GM21360 (cell line): ENCODE measurements around the gene LYL1.

ENCODE experiments used
- ATAC-seq: cut with Tn5 transposase; IDR thresholded peaks from one replicate; pipeline ENCODE4 v1.9.1; 2021; ENCODE audit warnings: mild to moderate bottlenecking, moderate library complexity; ENCODE audit not compliant: unreplicated experiment

LYL1 gene

DNA sequence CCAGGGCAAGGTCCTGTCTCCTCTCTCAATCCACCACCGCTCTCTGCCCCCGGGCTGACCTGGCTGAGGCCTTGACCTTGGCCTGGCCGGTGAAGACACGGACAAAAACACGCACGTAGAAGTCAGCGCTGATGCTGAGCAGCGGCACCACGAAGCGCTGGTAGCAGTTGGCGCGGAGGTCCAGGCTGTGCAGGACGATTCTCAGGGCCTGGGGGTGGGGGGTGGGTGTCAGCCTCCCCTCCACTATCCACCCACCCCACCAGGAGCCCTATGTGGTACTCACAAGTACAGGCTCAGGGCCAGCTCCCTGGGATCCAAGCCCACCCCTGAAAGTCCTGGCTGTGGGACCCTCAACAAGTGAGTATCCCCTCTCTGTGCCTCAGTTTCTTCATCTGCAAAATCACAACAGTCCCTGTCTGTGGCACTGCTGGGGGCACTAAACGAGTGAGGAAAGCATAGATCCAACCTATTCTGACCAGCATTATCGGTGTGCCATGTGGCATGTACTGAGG, 7.5 kb upstream of the LYL1 start:
- no peak for ATAC-seq

- ATAC-seq = no peak
These were observed 6.9 kb upstream of the LYL1 start for GRCh38 chr19:13109361-13110098.

GRCh38 chr19:13104848-13105711, 2.4 kb upstream of the LYL1 start:
- ATAC-seq = no peak

GRCh38 chr19:13104360-13104847, 1.7 kb upstream of the LYL1 start:
- ATAC-seq = peak; percentile 31

DNA sequence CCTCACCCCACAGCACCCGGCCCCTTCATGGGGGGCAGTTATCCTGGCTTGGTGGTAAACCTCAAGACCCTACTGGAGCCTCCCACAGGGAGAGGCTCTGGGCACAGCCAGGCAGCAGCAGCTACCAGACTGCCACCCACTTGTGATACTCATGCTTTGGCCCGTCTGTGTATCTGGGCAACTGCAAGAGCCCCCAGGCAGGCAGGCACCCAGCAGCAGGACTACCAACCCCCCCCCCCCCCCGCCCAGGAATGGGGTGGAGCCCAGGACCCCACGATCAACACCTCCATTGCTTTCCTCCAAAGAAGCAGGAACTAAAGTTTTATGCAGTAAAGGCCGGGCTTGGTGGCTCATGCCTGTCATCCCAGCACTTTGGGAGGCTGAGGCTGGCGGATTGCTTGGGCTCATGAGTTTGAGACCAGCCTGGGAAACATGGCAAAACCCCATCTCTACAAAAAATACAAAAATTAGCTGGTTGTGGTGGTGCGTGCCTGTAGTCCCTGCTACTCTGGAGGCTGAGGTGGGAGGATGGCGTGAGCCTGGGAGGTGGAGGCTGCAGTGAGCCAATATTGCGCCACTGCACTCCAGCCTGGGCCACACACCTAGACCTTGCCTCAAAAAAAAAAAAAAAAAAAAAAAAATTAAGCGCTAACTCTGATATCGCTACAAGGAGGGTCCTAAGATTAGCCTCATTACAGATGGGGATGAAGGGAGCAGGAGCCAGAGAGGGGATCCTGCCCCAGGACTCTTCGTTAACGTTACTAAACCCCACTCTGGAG, 1.1 kb upstream of the LYL1 start:
- no peak for ATAC-seq

DNA sequence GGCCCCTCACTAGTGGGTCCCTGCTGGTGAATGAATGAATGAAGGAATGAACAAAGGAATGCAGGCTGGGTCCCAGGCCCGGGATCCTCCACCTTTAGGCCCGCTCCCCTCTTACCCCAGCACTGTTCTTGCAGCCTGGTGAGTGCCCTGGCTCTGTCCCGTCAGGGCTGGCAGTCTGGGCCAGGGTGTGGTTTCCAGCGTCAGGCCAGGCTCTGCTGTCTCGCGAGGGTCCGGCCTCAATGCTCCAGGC, 317 bp downstream of the LYL1 start:
- ATAC-seq = no peak

DNA sequence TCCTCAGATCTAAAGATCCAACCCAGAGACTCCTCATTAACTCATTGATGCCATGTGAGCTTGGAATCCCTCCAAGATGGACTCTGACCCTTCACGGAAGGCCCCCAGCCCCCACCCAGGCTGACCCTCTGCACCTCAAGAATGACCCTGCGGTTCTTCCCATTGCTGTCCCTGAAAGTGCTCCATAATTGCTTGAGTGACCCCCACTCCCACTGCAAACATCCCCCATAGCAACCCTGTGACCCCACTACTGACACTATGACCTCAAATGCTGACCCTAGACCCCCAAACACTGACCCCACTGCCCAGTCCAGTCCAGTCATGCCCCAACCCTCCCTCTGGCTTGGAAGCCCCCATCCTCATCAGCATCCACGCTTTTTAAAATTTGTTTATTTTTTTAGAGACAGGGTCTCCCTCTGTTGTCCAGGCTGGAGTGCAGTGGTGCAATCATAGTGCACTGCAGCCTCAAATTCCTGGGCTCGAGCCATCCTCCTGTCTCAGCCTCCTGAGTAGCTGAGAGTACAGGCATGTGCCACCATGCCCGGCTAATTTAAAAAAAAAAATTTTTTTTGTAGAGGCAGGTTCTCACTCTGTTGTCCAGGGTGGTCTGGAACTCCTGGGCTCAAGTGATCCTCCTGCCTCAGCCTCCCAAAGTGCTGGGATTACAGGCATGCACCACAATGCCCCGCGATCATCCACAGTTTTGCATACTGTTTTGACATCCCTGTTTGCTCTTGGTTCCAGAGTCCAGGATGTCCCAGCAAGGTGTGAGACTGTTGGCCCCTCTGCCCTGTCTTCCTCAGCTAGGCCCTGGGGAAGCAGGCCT, 855 bp downstream of the LYL1 start:
- no peak for ATAC-seq

DNA sequence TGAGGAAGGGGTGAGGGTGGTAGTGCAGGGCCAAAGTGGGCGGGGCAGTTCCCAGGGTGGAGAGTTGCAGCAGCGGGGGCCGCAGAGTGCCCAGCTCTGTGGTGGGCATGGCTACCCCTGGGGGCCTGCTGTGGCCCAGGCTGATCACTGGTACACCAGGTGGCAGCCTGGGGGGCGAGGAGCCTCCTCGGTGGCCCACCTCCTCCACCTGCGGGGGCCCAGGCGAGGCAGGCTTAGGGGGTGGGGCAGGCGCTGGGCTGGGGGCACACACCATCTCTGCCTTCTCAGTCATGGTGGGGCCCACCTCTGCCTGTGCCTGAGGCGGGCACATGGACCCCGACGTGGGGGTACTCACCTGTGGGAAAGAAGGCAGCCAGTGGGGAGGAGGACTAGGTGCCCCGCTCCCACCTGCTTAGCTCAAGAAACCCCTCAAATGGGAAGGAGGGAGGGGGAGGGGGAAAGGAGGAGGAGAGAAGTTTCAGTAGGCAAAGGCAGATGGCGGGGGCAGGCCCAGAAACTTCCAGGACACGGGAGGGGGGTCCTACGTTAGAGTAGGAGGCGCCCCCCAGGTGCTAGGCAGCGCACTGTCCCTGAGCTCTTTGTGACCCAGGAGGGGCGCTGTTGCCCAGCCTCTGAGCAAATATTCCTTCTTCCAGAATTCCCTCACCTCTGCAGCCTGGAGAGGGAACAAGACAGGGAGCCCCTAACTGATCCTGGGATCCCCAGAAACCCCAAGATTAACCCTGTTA, 1.6 kb downstream of the LYL1 start:
- ATAC-seq = no peak

DNA sequence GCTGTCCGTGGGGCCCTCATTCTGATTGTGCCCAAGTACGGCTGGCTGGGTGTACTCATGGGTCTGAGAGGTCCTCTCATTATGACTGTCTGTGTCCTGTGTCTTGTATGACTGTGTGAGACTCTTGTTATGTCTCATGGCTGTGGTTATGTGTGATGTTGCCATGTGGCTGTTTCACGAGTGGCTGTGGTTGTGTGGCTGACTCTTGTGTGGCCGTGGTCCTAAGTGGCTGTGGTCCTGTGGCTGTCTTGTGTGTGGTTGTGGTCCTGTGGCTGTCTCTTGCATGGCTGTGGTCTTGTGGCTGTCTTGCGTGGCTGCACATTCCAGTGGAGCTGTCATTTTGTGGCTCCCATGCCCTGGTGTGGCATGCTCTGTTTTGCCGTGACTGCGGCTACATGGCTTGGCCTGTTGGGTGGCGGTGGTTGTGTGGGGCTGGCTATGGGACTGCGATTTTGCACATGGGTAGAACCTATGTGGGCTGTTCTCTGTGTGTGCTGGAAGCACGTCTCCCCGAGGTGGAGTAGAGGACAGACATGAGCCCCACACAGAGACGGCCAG, 2.5 kb downstream of the LYL1 start:
- no peak for ATAC-seq

DNA sequence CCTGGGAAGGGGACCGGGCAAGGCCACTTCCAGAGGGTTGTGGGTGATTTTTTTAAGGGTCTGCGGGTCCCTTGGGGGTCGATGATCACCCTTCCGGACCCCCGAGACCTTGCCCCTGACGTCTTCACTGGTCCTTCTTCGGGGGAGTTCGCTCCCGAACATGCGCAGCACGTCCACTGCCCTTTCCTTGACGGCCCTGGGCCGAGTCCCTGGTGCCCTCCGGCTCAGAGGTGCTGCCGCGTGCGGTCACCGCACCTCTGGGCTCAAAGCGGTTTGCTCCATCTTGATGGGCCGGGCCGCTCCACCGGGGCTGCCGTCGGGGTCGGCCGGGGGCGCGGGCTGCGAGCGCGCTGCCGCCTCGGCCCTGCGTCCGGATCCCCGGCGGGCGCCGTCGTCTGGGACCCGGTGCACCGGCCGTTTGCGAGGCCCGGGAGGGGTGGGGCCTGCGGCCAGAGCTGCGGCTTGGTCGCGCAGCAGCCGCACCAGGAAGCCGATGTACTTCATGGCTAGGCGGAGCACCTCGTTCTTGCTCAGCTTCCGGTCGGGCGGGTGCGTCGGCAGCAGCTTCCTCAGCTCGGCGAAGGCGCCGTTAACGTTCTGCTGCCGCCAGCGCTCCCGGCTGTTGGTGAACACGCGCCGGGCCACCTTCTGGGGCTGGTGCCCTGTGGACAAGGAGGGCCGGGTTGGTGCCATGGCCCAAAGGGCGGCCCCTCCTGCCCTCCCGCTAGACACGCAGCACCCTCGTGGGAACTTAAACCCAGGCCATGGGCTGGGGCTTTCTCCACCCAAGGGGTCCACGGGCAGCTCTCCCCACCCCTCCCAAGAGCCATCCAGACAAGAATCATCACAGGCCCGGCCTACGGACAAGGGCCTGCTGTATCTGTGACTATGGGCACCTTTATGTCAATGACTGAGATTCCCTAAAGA, 3.3 kb downstream of the LYL1 start:
- ATAC-seq = no peak

- ATAC-seq = no peak
These were observed 4.2 kb downstream of the LYL1 start for GRCh38 chr19:13098277-13099072.

DNA sequence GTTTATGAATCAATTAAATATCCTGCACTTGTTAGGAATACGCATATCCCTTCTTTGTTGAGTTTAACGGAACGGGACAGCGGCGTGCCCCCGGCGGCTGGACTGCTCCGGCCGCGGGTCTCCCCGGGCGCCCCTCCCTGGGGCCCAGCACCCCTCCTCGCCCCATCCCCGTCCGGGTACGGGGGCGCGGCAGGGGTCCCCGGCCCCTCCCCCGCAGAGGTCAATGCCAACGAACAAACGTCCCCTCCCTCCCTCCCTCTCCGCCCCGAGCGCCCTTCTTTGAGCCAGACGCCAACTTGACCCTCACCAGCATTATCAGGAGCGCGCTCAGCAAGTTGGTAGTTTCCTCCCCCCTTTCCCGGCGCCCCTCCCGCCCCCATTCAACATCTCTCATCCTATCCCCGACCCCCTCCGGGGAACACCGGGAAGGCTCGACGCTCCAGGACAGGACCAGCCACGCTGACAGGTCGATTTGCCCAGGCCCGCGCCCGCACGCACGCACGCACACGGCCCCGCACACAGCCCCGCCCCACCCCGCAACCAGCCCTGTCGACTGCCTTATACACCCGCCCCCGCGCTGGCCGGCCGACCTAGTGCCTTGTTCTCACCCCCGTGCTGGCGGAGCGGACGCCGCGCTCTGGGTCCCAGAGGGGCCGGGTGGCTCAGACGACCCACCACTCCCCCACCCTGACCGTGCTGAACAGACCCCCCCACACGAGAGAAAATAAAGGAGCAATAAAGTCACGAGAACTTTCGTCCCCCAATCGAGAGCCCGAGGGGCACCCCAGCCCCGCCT, 5.0 kb downstream of the LYL1 start:
- no peak for ATAC-seq

DNA sequence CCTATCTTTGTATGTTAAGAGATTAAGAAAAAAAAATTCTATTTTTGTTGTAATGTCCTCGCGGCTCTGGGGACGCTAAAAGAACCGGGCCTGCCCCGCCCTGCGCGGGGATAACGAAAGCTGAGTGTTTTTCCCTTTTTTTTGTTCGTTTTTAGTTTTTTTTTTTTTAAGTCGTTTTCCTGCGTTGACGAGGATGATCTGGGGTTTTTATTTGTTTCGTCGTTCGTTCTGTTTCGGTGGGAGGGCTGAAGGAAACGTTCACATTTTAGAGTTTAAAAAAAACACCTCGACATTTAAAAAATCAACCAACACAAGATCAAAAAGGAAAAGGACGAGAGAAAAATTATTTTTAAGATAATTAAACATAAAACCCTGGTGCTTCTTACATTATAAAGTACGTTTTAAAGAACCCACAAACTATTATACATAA, 5.6 kb downstream of the LYL1 start:
- ATAC-seq = no peak

DNA sequence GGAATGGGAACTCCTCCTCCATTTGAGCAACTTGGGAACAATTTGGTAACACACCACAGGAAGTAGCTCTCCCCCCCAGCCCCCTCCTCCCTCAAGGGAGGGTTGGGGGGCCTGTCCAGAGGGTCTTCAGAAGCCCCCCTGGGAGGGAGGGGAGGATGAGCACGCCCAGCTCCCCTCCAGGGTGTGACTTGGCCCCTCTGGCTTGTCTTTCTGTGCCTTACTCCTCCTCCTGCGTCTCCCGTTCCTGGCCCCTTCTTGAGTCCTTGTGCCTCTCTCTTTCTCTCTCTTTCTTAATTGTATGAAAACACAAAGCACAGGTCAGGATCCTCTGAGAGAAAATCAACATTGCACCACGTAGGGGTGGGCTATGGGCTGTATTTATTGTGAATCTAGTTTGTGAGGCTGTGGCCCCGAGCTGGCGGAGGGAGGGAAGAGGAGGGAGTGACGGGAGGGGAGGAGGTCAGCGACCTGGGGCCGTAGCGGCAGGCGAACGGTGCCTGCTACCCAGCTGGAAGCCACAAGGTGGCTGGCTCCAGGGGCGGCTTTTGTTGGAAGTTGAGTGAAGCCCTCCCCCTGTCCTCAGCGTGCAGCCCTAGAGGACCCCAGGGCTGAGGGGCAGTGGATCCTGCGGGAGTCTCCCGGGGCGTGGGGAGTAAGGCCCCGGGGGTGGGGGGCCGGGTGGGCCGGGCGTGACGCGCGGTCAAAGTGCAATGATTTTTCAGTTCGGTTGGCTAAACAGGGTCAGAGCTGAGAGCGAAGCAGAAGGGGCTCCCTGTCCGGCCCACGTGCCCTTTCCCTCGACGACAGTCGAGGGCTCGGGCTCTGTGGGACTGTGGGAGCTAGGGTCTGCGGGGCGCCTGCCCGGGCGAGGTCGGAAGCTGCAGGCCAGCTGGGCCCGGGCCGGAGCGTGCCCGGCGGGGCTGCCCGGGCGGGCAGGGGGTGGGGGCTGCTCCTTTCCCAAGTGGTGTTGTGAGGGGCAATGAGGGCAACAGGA, 6.4 kb downstream of the LYL1 start:
- no peak for ATAC-seq

GRCh38 chr19:13095393-13095784, 7.3 kb downstream of the LYL1 start:
- ATAC-seq = no peak
